Esophagus muscularis mucosa (tissue), 4 donors: ENCODE data around the gene GFI1. TPM values are rescaled to one million over a fixed set of nuclear protein-coding genes. Genes with fewer than 3 reads are reported as not detected.

Source experiments
- DNase-seq: peaks from one replicate; pipeline ENCODE4 v3.0.0-alpha.2; 2017; ENCODE audit errors: extremely low spot score
- H3K27ac ChIP-seq, 4 donors: fragments of 200-600 bp; sonication (generic); replicated peaks in 1 of 4; 1 replicate in 3 of 4; 2 replicates in 1 of 4; pipeline ENCODE4 v1.5.1; 2016 to 2019; ENCODE audit warnings: mild to moderate bottlenecking in 1 of 4
- H3K27me3 ChIP-seq, 4 donors: fragments of 200-600 bp; sonication (generic); one replicate each; pipeline versions ENCODE4 v1.5.1 to v1.6.0; 2016 to 2019
- H3K36me3 ChIP-seq, 4 donors: fragments of 200-600 bp; sonication (generic); one replicate each; pipeline ENCODE4 v1.5.1; 2016 to 2019
- H3K4me1 ChIP-seq, 4 donors: fragments of 200-600 bp; sonication (generic); one replicate each; pipeline ENCODE4 v1.5.1; 2016 to 2019
- H3K4me3 ChIP-seq, 4 donors: fragments of 200-600 bp; sonication (generic); 1 replicate in 2 of 4; 2 replicates in 2 of 4; pipeline ENCODE4 v1.5.1; 2016 to 2019; ENCODE audit warnings: mild to moderate bottlenecking in 4 of 4, moderate library complexity in 1 of 4
- H3K9me3 ChIP-seq, 4 donors: fragments of 200-600 bp; sonication (generic); 1 replicate in 3 of 4; 2 replicates in 1 of 4; pipeline ENCODE4 v1.5.1; 2016 to 2019
- EP300 ChIP-seq: sonication (generic); formaldehyde crosslinking; IDR thresholded peaks from one replicate; pipeline ENCODE4 v1.6.1; 2017; ENCODE audit warnings: antibody characterized with exemption
- POLR2A ChIP-seq: fragments of 450-650 bp; IDR thresholded peaks from one replicate; pipeline ENCODE4 v1.6.1; 2017; ENCODE audit warnings: antibody characterized with exemption, moderate library complexity, mild to moderate bottlenecking, low read depth
- POLR2AphosphoS5 ChIP-seq, 2 donors: sonication (generic); formaldehyde crosslinking; IDR thresholded peaks; one replicate each; pipeline ENCODE4 v1.6.1; 2017; ENCODE audit warnings: antibody characterized with exemption in 2 of 2
- WGBS: methylation state at CpG from one replicate; pipeline ENCODE4 v1.1.5; 2018; 5-methylcytosine and 5-hydroxymethylcytosine counted together
- intact Hi-C: fragments of 100-400 bp; cut with DNase I; formaldehyde crosslinking; loops from one replicate; pipeline ENCODE4 v1.15.1; 2023
- total RNA-seq, 4 donors: library from RNA; depleted of rRNA; stranded (reverse); fragments of >200 nt; gene quantifications; one replicate each; pipeline versions ENCODE4 v1.1.0 to v1.2.1, GENCODE V29; 2016
- TF ChIP-seq, protein P1 (sequence below), 3 experiments: fragments of 200-600 bp in 2 of 3; fragments of 450-650 bp in 1 of 3; sonication (generic) in 2 of 3; IDR thresholded peaks; one replicate each; pipeline ENCODE4 v1.5.1; 2017 to 2019; ENCODE audit warnings: antibody characterized with exemption in 3 of 3, mild to moderate bottlenecking in 2 of 3, moderate library complexity in 1 of 3

The GFI1 gene
- total RNA-seq, 4 donors from 2014 or later: 0.32 to 3.3 (median 0.81) TPM

- no peaks in the 10 kb centered on the region for H3K9me3 ChIP-seq
- no peak overlapping the region for H3K4me3 ChIP-seq
- no peaks in the 10 kb centered on the region for H3K36me3 ChIP-seq
- no peak overlapping the region for H3K27ac ChIP-seq
- H3K4me1 ChIP-seq: no peaks in the 10 kb centered on the region
- H3K27me3 ChIP-seq: no peaks in the 10 kb centered on the region
- intact Hi-C loops: no loop called here
- TF ChIP-seq EP300 (no peak), POLR2A (no peak), POLR2AphosphoS5 (IDR thresholded peaks at IDR 0.05) (no peak)
- TF ChIP-seq, protein P1, sequence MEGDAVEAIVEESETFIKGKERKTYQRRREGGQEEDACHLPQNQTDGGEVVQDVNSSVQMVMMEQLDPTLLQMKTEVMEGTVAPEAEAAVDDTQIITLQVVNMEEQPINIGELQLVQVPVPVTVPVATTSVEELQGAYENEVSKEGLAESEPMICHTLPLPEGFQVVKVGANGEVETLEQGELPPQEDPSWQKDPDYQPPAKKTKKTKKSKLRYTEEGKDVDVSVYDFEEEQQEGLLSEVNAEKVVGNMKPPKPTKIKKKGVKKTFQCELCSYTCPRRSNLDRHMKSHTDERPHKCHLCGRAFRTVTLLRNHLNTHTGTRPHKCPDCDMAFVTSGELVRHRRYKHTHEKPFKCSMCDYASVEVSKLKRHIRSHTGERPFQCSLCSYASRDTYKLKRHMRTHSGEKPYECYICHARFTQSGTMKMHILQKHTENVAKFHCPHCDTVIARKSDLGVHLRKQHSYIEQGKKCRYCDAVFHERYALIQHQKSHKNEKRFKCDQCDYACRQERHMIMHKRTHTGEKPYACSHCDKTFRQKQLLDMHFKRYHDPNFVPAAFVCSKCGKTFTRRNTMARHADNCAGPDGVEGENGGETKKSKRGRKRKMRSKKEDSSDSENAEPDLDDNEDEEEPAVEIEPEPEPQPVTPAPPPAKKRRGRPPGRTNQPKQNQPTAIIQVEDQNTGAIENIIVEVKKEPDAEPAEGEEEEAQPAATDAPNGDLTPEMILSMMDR (IDR thresholded peaks at IDR 0.05): no peak
- WGBS: 93% methylated on average over 1 of the region's 1 CpG
- no peak for DNase-seq
Observed at GRCh38 chr1:92470216-92470615, 16.5 kb downstream of the GFI1 start.

- Histone ChIP-seq H3K4me3 (no peak overlapping the region), H3K4me1 (no peaks in the 10 kb centered on the region), H3K27me3 (no peaks in the 10 kb centered on the region), H3K9me3 (no peaks in the 10 kb centered on the region), H3K36me3 (no peaks in the 10 kb centered on the region), H3K27ac (no peak overlapping the region)
- intact Hi-C loops: no loop called here
- 79% methylated on average over 1 of the region's 1 CpG for WGBS
- DNase-seq: no peak
- no peak for TF ChIP-seq EP300
- TF ChIP-seq, protein P1 (IDR thresholded peaks at IDR 0.05): no peak
- TF ChIP-seq POLR2A: no peak
- no peak for TF ChIP-seq POLR2AphosphoS5 (IDR thresholded peaks at IDR 0.05)
Observed at GRCh38 chr1:92466683-92467352, 19.9 kb downstream of the GFI1 start.

GRCh38 chr1:92465256-92465647 lies 21.5 kb downstream of the GFI1 start:
- Histone ChIP-seq H3K27me3 (no peaks in the 10 kb centered on the region), H3K27ac (no peak overlapping the region), H3K4me1 (no peaks in the 10 kb centered on the region), H3K9me3 (no peaks in the 10 kb centered on the region), H3K4me3 (no peak overlapping the region), H3K36me3 (no peaks in the 10 kb centered on the region)
- DNase-seq: no peak
- WGBS: 100% methylated on average over 1 of the region's 1 CpG
- intact Hi-C loops: no loop called here
- no peak for TF ChIP-seq POLR2A
- TF ChIP-seq POLR2AphosphoS5 (IDR thresholded peaks at IDR 0.05): no peak
- no peak for TF ChIP-seq EP300
- TF ChIP-seq, protein P1 (IDR thresholded peaks at IDR 0.05): no peak

DNA sequence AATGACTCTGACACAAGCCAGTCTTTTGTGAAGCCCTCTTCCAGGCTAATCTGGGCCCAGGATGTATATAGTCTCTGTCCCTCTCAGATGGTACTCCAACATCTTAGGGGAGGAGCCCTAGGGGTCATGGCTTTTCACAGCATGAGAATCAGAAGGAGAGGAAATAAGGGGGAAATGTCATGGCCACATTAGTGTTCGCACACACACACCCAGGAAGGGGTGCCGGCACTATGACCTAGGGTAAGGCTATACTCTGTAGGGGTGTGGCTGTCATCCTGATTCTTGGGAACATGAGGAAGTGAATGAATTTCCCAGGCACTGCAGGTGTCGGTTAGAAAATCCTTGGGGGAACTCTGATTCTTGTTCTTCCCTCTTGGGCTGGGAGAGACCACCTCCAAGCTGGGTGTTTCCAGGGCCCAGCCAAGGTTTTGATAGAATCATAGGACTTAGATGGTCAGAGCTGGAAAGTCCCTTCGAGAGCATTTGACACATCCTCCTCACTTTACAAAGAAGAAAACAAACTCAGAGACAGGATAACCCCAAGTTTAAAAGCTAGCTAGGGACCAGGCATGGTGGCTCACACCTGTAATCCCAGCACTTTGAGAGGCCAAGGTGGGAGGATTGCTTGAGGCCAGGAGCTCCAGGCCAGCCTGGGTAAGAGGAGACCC lies 22.0 kb downstream of the GFI1 start:
- Histone ChIP-seq H3K9me3 (no peaks in the 10 kb centered on the region), H3K4me3 (no peak overlapping the region), H3K36me3 (no peaks in the 10 kb centered on the region), H3K27me3 (no peaks in the 10 kb centered on the region), H3K27ac (no peak overlapping the region), H3K4me1 (no peaks in the 10 kb centered on the region)
- TF ChIP-seq EP300 (no peak), POLR2AphosphoS5 (IDR thresholded peaks at IDR 0.05) (no peak), POLR2A (no peak)
- TF ChIP-seq, protein P1 (IDR thresholded peaks at IDR 0.05): no peak
- no peak for DNase-seq
- intact Hi-C loops: no loop called here
- WGBS: 75% methylated on average over 4 of the region's 4 CpGs
